ENCODE measurements around the gene GPR18. TPM values are rescaled to one million over a fixed set of nuclear protein-coding genes. Genes with fewer than 3 reads are reported as not detected.

Gene GPR18
- total and polyA plus RNA-seq, 7 donors = 0.01 to 0.27 TPM; not detected in 5

DNA sequence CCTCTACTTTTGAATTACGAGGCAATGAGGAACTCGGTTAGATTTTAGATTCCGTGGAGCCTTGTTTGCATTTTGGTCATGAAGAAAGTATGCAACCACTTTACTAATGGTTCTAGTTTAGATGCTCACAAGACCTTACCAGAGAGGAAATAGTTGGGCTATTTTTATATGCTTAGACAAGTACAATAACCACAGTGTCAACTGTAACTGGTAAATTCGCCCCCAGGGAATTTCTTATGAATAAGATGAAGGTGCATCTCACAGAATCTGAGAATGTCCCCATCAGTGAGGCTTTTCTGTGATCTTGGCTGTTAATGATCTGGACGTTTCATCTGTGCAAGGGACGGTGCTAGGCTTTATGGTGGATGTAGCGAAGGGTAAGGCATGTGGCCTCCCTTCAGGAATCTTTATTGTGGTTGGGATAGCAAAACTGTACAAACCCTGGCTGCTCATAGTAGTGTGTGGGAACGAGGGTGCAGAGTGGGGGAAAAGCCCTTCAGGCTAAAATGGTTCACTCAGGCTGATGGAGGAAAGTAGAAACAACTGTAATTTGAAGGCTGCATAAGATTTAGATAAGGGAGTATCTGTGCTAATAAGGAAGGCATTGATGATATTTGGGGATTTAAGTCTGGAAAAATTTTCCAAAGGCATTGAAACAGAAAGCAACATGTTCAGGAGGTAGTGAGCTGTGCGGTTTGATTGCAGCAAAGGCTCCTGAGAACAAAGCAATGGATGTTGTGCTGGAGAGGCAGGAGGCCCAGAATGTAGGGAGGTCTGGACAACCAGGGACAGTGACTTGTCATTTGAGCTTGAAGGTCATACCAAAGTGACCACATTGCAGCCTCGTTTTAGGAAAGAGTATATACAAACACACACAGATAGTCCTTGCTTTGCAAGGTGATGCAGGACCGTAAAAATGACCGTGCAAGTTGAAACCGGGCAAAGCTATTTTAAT lies 29.2 kb downstream of the GPR18 start:
- no peaks in the 10 kb centered on the region for H3K27me3 ChIP-seq (ENCODE audit: insufficient read depth in 3 of 3, low read length in 2 of 3)
- WGBS, 3 donors = 43 to 58% (median 49%) methylated on average over 13 of the region's 13 CpGs
- no peaks in the 10 kb centered on the region for H3K9me3 ChIP-seq
- H3K4me3 ChIP-seq = no peak overlapping the region
- ATAC-seq (peak; percentile 29 to 69 (median 41)), DNase-seq (no peak)
- peaks cover 72% of the 10 kb centered on the region for H3K4me1 ChIP-seq
- H3K36me3 ChIP-seq (ENCODE audit: insufficient read depth in 1 of 2, low read depth in 1 of 2) = no peaks in the 10 kb centered on the region
- intact Hi-C loops (cut with DNase I) = loop anchor here in 1 of 2 donors (5.0 kb wide), 1 partner anchor 33 kb away; no protein-coding TSS in a partner anchor
- TF ChIP-seq, protein P1, sequence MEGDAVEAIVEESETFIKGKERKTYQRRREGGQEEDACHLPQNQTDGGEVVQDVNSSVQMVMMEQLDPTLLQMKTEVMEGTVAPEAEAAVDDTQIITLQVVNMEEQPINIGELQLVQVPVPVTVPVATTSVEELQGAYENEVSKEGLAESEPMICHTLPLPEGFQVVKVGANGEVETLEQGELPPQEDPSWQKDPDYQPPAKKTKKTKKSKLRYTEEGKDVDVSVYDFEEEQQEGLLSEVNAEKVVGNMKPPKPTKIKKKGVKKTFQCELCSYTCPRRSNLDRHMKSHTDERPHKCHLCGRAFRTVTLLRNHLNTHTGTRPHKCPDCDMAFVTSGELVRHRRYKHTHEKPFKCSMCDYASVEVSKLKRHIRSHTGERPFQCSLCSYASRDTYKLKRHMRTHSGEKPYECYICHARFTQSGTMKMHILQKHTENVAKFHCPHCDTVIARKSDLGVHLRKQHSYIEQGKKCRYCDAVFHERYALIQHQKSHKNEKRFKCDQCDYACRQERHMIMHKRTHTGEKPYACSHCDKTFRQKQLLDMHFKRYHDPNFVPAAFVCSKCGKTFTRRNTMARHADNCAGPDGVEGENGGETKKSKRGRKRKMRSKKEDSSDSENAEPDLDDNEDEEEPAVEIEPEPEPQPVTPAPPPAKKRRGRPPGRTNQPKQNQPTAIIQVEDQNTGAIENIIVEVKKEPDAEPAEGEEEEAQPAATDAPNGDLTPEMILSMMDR (IDR thresholded peaks at IDR 0.05) = no peak
- H3K27ac ChIP-seq = peak overlapping the region; percentile 83

DNA sequence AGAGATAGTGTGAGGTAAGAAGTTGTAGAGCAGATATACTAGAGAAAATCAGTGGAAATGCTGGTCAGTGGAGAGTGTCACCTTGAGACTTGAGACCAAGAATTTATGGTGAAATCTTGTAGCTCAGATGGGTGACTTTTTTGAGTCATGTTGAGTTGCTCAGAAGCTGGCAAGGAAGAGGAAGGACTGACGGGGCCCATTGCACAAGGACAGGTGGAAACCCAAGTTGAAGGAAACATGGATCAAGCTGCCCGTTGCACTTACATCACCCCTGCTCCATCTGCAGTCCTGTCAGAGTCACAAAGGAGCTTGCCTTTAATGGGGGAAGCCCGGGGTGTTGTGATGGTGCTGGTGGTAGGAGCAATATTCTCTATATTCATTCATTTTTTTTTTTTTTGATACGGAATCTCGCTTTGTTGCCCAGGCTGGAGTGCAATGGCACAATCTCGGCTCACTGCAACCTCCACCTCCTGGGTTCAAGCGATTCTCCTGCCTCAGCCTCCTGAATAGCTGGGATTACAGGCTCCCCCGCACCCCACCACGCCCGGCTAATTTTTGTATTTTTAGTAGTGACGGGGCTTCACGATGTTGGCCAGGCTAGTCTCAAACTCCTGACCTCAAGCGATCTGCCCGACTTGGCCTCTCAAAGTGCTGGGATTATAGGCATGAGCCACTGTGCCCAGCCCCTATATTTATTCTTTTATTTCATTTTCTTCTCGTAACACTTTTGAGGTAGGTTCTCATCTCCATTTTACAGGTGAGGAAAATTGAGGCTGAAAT lies 30.1 kb downstream of the GPR18 start:
- peak; percentile 51 to 72 for DNase-seq
- Histone ChIP-seq H3K27ac (peak overlapping the region; percentile 83), H3K4me1 (peaks cover 76% of the 10 kb centered on the region), H3K9me3 (no peaks in the 10 kb centered on the region), H3K27me3 (ENCODE audit: insufficient read depth in 3 of 3, low read length in 2 of 3) (no peaks in the 10 kb centered on the region), H3K4me3 (no peak overlapping the region), H3K36me3 (ENCODE audit: insufficient read depth in 1 of 2, low read depth in 1 of 2) (no peaks in the 10 kb centered on the region)
- ATAC-seq = peak; percentile 60 to 90 (median 80)
- 77 to 88% (median 79%) methylated on average over 15 of the region's 15 CpGs for WGBS, 3 donors
- TF ChIP-seq, protein P1 (IDR thresholded peaks at IDR 0.05) = no peak
- intact Hi-C loops (cut with DNase I) = loop anchor here in 1 of 2 donors (5.0 kb wide), 1 partner anchor 34 kb away; no protein-coding TSS in a partner anchor

DNA sequence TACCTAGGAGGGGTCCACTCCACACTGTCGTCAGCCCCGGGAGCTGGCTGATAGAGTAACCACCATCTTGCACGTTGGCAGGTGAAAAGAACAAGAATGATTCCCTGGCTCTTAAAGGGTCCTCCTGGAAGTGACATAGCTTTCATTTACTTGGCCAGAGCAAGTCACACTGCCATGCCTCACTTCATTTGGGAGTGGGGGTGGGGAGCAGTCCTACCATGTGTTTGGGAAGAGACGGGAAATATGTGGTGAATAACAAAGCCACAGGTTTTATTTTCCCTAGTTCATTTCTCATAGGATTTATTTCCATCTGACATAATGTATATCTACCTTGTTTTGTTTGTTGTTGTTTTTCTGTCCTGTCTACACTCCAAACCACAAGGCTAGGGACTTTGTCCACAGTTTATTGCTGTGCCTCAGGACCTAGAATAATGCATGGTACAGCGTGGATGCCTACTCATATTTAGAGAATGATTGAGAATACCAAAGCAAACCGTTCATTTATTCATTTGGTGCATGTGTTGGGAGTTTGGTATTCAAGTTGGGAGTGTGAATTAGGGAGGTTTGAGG lies 30.8 kb downstream of the GPR18 start:
- no peak overlapping the region for H3K4me3 ChIP-seq
- H3K27me3 ChIP-seq (ENCODE audit: insufficient read depth in 3 of 3, low read length in 2 of 3) = no peaks in the 10 kb centered on the region
- no peaks in the 10 kb centered on the region for H3K9me3 ChIP-seq
- no peaks in the 10 kb centered on the region for H3K36me3 ChIP-seq (ENCODE audit: insufficient read depth in 1 of 2, low read depth in 1 of 2)
- 90 to 94% (median 91%) methylated on average over 6 of the region's 6 CpGs for WGBS, 3 donors
- peak overlapping the region; percentile 83 for H3K27ac ChIP-seq
- no peak for ATAC-seq
- DNase-seq = no peak
- H3K4me1 ChIP-seq = peaks cover 74% of the 10 kb centered on the region
- TF ChIP-seq, protein P1 (IDR thresholded peaks at IDR 0.05) = no peak
- intact Hi-C loops (cut with DNase I) = loop anchor here in 1 of 2 donors (5.0 kb wide), 1 partner anchor 35 kb away; no protein-coding TSS in a partner anchor

DNA sequence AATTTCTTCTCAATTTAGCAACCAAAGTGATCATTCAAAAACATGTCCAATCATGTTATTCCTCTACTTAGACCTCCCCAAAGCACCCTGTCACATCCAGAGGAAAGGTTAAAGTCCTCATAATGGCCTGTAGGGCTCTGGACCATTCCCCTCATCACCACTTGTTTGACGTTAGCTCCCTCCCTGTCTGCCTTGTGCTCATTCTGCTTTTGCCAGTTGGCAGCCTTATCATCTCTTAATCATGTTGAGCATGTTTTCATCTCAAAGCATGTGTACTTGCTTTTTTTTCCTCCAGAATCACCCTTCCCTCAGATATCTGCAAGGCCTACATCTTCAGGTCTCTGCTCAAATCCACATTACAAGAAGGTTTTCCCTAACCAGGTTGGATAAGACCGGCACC lies 31.7 kb downstream of the GPR18 start:
- Histone ChIP-seq H3K36me3 (ENCODE audit: insufficient read depth in 1 of 2, low read depth in 1 of 2) (no peaks in the 10 kb centered on the region), H3K27me3 (ENCODE audit: insufficient read depth in 3 of 3, low read length in 2 of 3) (no peaks in the 10 kb centered on the region), H3K4me3 (no peak overlapping the region), H3K27ac (peak overlapping the region; percentile 58), H3K9me3 (no peaks in the 10 kb centered on the region), H3K4me1 (peaks cover 71% of the 10 kb centered on the region)
- DNase-seq = no peak
- intact Hi-C loops (cut with DNase I) = loop anchor here in 1 of 2 donors (5.0 kb wide), 1 partner anchor 36 kb away; no protein-coding TSS in a partner anchor
- no peak for ATAC-seq
- TF ChIP-seq, protein P1 (IDR thresholded peaks at IDR 0.05) = no peak
- 65 to 68% (median 65%) methylated on average over 2 of the region's 2 CpGs for WGBS, 3 donors
